H7 (cell line): Measurements from ENCODE around the gene PRKG1. TPM values are rescaled to one million over a fixed set of nuclear protein-coding genes. Genes with fewer than 3 reads are reported as not detected.
"Not testable (repeated sequence)": the region's sequence is repeated elsewhere in the genome, so short reads cannot be mapped to it uniquely, and the experiment has no call there.

Experiments used
- DNase-seq: peaks from one replicate; pipeline ENCODE4 v3.0.0; 2012
- H3K27me3 ChIP-seq: 2 replicates; pipeline ENCODE4 v1.6.0; 2011; ENCODE audit warnings: mild to moderate bottlenecking, low read length; ENCODE audit not compliant: control insufficient read depth, insufficient read depth
- H3K36me3 ChIP-seq: replicated peaks from 2 replicates; pipeline ENCODE4 v1.5.1; 2011; ENCODE audit warnings: low read length; ENCODE audit not compliant: control insufficient read depth, insufficient read depth
- H3K4me3 ChIP-seq: 2 replicates; pipeline ENCODE4 v1.5.1; 2011; ENCODE audit warnings: low read depth, mild to moderate bottlenecking, control low read depth, low read length, moderate library complexity; ENCODE audit not compliant: insufficient read depth
- total RNA-seq: library from RNA; depleted of rRNA; stranded (reverse); fragments of >200 nt; shearing (Covaris generic); gene quantifications from 2 replicates; pipeline ENCODE4 v1.2.3, GENCODE V29; 2014

PRKG1 gene
- total RNA-seq, 1 experiment from 2014 or later, result 7.3 TPM

- Histone ChIP-seq H3K36me3 (no peaks in the 10 kb centered on the region), H3K4me3 (no peak overlapping the region), H3K27me3 (no peaks in the 10 kb centered on the region)
- no peak for DNase-seq
These were observed 1146.7 kb downstream of the PRKG1 start for GRCh38 chr10:52220947-52221346.

GRCh38 chr10:52221923-52222322 lies 1147.6 kb downstream of the PRKG1 start:
- H3K36me3 ChIP-seq, result no peaks in the 10 kb centered on the region
- no peak for DNase-seq
- H3K27me3 ChIP-seq, result no peaks in the 10 kb centered on the region
- no peak overlapping the region for H3K4me3 ChIP-seq

GRCh38 chr10:52226197-52226847 lies 1152.0 kb downstream of the PRKG1 start:
- Histone ChIP-seq H3K27me3 (no peaks in the 10 kb centered on the region), H3K36me3 (no peaks in the 10 kb centered on the region)
- no peak for DNase-seq

GRCh38 chr10:52228556-52228955 lies 1154.3 kb downstream of the PRKG1 start:
- Histone ChIP-seq H3K4me3 (no peak overlapping the region), H3K36me3 (no peaks in the 10 kb centered on the region), H3K27me3 (no peaks in the 10 kb centered on the region)
- DNase-seq, result no peak

More at GRCh38 chr10:52226197-52226847, 1152.0 kb downstream of the PRKG1 start:
- H3K4me3 ChIP-seq, result no peak overlapping the region

DNA sequence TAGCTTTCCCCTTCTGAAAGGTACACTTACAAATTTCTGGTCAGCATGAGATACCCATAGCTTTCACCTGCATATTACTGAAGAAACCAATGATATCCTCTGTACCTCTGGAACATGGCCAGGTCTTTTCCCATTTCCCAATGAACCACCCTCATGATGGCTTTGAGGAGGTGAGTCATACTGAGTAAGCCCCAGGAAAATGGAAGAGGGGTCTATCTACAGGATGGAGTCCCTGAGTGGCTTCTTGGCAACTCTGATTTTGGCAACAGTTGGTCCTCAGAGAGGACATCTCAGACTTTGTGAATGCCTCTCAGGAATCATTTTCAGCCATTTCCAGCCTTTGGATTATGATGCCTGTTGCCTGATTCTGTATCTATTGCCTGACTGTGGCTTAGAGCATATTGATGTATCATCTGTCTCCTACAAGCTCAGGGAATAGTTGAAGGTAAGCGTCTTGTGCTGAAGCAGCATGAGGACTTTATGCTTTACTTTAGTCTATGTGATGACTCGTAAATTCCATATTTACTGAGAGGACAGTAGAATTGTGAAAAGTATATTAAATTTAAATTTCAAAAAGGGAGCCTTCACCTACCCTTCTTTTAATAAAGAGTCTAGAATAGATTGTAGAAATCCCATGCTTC lies 1155.1 kb downstream of the PRKG1 start:
- H3K36me3 ChIP-seq, result no peaks in the 10 kb centered on the region
- no peak overlapping the region for H3K4me3 ChIP-seq
- no peak for DNase-seq

GRCh38 chr10:52232561-52233350 lies 1158.5 kb downstream of the PRKG1 start:
- no peak for DNase-seq
- Histone ChIP-seq H3K36me3 (no peaks in the 10 kb centered on the region), H3K27me3 (no peaks in the 10 kb centered on the region), H3K4me3 (peak overlapping the region; percentile 22)

More for the DNA sequence above, 1155.1 kb downstream of the PRKG1 start:
- no peaks in the 10 kb centered on the region for H3K27me3 ChIP-seq

GRCh38 chr10:52233351-52233991 lies 1159.2 kb downstream of the PRKG1 start:
- H3K4me3 ChIP-seq, result peak overlapping the region; percentile 22
- not testable (repeated sequence) for DNase-seq, H3K36me3 ChIP-seq, H3K27me3 ChIP-seq

GRCh38 chr10:52239771-52240170 lies 1165.5 kb downstream of the PRKG1 start:
- H3K4me3 ChIP-seq, result no peak overlapping the region
- no peaks in the 10 kb centered on the region for H3K27me3 ChIP-seq
- no peak for DNase-seq
- H3K36me3 ChIP-seq, result no peaks in the 10 kb centered on the region

DNA sequence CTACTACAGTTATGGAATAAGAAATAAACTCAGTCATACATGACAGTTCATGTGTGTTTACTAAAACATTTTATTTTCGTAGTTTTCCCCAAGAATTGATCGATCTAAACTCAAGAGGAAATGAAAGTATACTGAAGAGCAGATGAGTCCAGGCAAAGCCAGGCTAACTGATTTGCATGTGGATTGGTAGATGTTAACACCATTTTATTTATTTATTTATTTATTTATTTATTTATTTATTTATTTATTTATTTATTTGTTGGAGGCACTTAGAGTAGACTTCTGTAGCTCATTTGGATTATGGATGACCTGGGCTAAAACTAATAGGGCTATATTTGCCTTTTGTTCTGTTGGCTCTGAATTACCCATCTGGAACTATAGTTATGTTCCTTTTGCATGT lies 1171.3 kb downstream of the PRKG1 start:
- Histone ChIP-seq H3K4me3 (no peak overlapping the region), H3K27me3 (no peaks in the 10 kb centered on the region), H3K36me3 (no peaks in the 10 kb centered on the region)
- DNase-seq, result no peak

DNA sequence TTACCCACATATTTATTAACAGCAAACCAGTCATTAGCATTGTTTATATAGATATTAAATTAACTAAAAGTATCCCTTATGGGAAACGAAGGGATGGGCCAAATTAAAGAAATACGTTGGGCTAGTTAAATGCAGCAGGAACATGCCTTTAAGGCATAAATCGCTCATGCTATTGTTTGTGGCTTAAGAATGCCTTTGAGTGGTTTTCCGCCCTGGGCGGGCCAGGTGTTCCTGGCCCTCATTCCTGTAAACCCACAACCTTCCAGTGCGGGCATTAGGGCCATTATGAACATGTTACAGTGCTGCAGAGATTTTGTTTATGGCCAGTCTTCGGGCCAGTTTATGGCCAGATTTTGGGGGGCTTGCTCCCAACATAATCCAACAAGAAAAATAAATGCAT lies 1173.6 kb downstream of the PRKG1 start:
- H3K36me3 ChIP-seq, H3K4me3 ChIP-seq, DNase-seq, H3K27me3 ChIP-seq: not testable (repeated sequence)

DNA sequence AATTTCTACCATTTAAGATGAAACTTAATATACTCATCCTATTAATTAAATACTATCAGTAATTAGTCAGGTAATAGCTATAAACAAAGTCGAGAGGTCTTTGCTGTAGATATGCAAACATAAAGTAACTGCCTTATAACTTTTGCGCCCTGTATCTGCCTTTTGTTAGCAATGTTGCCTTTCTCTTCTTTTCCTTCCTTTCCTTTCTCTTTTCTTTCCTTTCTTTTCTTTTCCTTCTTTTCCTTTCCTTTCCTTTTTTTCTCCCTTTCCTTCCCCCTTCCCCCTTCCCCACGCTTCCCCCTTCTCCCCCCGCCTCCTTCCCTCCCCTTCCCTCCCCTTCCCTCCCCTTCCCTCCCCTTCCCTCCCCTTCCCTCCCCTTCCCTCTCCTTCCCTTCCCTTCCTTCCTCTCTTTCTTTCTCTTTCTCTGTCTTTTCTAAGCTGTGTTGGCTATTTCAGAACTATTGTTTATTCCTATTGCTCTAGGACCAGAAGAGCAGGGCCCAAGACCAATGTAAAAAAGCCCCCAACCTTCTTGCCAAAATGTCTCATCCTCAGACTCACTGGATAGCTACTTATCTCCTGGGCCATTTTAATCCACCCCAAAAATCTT lies 1174.5 kb downstream of the PRKG1 start:
- Histone ChIP-seq H3K4me3 (no peak overlapping the region), H3K27me3 (no peaks in the 10 kb centered on the region), H3K36me3 (no peaks in the 10 kb centered on the region)
- DNase-seq, result no peak

DNA sequence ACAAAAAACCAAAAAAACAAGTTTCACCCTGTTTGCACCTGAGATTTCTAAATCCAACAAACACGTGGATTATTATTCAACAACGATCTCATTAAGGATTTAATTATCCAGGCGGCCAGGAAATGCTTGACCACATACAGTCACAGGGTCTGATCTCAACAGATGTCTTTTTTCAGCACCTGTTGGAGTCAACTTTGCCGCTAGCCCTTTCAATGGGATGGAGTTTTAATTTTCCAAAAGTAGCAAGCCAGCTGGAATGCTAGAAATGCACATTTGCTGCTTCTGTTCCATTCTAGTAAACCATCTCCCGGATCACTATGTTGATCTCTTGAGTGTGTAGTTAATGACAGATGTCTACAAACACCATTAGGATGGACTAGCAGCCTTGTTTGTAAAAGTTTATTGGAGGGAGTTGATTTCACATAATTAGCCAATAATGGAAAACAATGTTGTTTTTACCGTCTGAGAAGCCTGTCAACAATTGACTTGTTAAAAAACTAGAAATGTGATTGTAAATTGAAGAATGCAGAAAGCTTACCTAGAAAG lies 1175.6 kb downstream of the PRKG1 start:
- Histone ChIP-seq H3K36me3 (no peaks in the 10 kb centered on the region), H3K4me3 (no peak overlapping the region), H3K27me3 (no peaks in the 10 kb centered on the region)
- no peak for DNase-seq

DNA sequence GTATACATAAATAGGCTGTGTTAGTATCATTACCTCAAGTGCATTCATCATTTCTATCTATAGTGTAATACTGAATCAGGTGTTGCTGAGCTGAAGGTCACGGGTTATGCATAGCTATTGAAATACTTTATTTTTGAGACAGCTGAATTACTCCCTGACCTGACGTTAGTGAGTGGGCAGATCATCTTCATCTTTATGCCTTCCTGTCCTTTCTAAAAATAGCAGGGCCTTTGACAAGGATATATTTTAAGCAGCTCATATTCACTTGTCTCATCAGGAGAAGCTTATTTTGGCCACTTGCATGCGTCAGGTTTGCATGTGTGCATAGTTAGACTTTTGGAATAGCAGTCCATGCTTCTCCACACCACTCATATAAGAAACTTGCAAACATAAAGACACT lies 1176.2 kb downstream of the PRKG1 start:
- DNase-seq, result no peak
- no peaks in the 10 kb centered on the region for H3K27me3 ChIP-seq
- H3K4me3 ChIP-seq, result no peak overlapping the region
- H3K36me3 ChIP-seq, result no peaks in the 10 kb centered on the region

- Histone ChIP-seq H3K36me3 (no peaks in the 10 kb centered on the region), H3K27me3 (no peaks in the 10 kb centered on the region), H3K4me3 (no peak overlapping the region)
- DNase-seq, result no peak
These were observed 1178.0 kb downstream of the PRKG1 start for GRCh38 chr10:52252307-52252706.
